ENCODE measurements around the gene KRTAP10-12. TPM values are rescaled to one million over a fixed set of nuclear protein-coding genes. Genes with fewer than 3 reads are reported as not detected.

The KRTAP10-12 gene
- polyA plus RNA-seq, 1 experiment: not detected

- no peak overlapping the region for H3K4me3 ChIP-seq (ENCODE audit: low read depth, low read length)
- no peaks in the 10 kb centered on the region; the same call in 1 of the 2 replicates for H3K9me3 ChIP-seq (ENCODE audit: control insufficient read depth, insufficient read depth, low read length)
- DNase-seq (ENCODE audit: low read depth, low spot score): no peak
- peaks cover 44% of the 10 kb centered on the region for H3K27me3 ChIP-seq (ENCODE audit: control insufficient read depth, insufficient read depth, low read length)
- H3K27ac ChIP-seq (ENCODE audit: low read depth, low read length): no peak overlapping the region
- no peak for TF ChIP-seq CTCF (IDR thresholded peaks at IDR 0.05; ENCODE audit: low read depth, low read length)
- CTCF ChIA-PET: no interaction called here
- POLR2A ChIA-PET: no interaction called here
Measured at GRCh38 chr21:44718571-44718970, 21.6 kb downstream of the KRTAP10-12 start.

- POLR2A ChIA-PET: no interaction called here
- no peak for TF ChIP-seq CTCF (IDR thresholded peaks at IDR 0.05; ENCODE audit: low read depth, low read length)
Measured at GRCh38 chr21:44720170-44720569, 23.2 kb downstream of the KRTAP10-12 start.

DNA sequence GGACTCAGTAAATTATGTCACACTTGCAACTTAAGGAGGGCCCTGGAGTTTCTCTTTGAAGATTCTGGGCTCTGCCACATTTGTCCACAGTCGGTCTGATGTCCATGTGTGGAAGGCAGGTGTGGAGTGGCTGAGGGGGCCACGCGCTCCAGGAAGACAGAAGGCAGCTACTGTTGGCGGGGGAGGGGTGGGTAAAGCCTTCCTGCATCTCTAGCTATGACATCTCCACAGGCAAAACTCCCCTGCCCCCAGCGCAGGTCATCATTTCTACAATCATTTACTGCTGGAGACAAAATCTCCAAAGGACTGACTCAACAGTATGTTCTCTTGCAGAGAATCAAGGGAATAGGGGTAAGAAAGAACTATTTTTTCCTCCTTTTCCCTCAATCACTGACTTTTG, 25.8 kb downstream of the KRTAP10-12 start:
- ChIA-PET CTCF (no interaction called here), POLR2A (no interaction called here)
- no peak overlapping the region for H3K27ac ChIP-seq (ENCODE audit: low read depth, low read length)
- H3K27me3 ChIP-seq (ENCODE audit: control insufficient read depth, insufficient read depth, low read length): peaks cover 49% of the 10 kb centered on the region
- no peaks in the 10 kb centered on the region; the same call in 1 of the 2 replicates for H3K9me3 ChIP-seq (ENCODE audit: control insufficient read depth, insufficient read depth, low read length)
- no peak for DNase-seq (ENCODE audit: low read depth, low spot score)
- no peak for TF ChIP-seq CTCF (IDR thresholded peaks at IDR 0.05; ENCODE audit: low read depth, low read length)
- no peak overlapping the region for H3K4me3 ChIP-seq (ENCODE audit: low read depth, low read length)

More at GRCh38 chr21:44720170-44720569, 23.2 kb downstream of the KRTAP10-12 start:
- CTCF ChIA-PET: no interaction called here
- Histone ChIP-seq H3K27ac (ENCODE audit: low read depth, low read length) (no peak overlapping the region), H3K27me3 (ENCODE audit: control insufficient read depth, insufficient read depth, low read length) (peaks cover 43% of the 10 kb centered on the region), H3K9me3 (ENCODE audit: control insufficient read depth, insufficient read depth, low read length) (no peaks in the 10 kb centered on the region; the same call in 1 of the 2 replicates), H3K4me3 (ENCODE audit: low read depth, low read length) (no peak overlapping the region)
- DNase-seq (ENCODE audit: low read depth, low spot score): no peak

DNA sequence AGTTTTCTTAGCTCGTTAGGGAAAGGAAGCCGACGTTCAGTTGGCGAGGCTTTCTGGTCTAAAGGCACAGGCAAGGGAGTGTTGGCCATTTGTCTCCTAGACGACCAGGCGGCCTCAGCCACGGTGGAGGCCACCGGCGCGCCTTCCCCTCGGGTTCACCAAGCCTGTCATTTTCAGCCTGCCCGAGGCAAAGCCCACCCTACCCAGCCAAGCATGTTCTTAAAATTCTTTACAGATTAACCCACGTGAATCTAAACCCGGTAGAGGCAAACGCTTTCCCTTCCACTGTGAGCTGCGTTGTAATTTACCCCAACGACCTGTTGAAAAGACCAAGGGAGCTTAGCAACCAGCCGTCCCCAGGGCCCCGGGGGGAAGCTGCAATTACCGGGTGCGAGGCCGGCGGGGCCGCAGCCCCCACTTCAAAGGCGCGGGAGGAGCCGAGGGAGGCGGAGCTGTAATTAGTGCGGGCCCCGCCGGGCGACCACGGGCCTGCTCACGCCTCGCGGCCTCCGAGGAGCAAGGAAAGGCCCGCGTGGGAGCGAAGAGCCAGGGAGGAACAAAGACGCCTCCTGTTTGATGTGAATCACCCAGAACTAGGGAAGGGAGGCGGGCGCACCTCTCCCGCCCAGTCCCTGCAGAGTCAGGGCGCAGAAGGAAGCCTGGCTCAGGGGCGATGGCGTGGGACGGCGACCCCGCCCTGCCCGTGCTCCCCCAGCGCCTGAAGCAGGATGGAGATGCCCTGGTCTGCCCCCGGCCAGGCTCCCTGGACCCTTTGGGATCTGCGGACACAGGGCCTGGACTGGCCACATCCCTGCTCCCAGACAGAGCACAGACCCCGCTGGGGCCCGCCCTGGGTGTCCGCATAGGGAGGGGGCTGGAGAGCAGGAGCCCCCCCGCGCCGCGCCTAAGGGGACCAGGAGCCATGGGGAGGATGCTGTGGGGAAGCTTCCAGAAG, 26.5 kb downstream of the KRTAP10-12 start:
- Histone ChIP-seq H3K27me3 (ENCODE audit: control insufficient read depth, insufficient read depth, low read length) (peaks cover 44% of the 10 kb centered on the region), H3K4me3 (ENCODE audit: low read depth, low read length) (no peak overlapping the region), H3K27ac (ENCODE audit: low read depth, low read length) (no peak overlapping the region), H3K9me3 (ENCODE audit: control insufficient read depth, insufficient read depth, low read length) (no peaks in the 10 kb centered on the region; the same call in 1 of the 2 replicates)
- ChIA-PET POLR2A (no interaction called here), CTCF (no interaction called here)
- no peak for TF ChIP-seq CTCF (IDR thresholded peaks at IDR 0.05; ENCODE audit: low read depth, low read length)
- DNase-seq (ENCODE audit: low read depth, low spot score): no peak

- Histone ChIP-seq H3K9me3 (ENCODE audit: control insufficient read depth, insufficient read depth, low read length) (no peaks in the 10 kb centered on the region; the same call in 1 of the 2 replicates), H3K27ac (ENCODE audit: low read depth, low read length) (no peak overlapping the region), H3K27me3 (ENCODE audit: control insufficient read depth, insufficient read depth, low read length) (peaks cover 39% of the 10 kb centered on the region), H3K4me3 (ENCODE audit: low read depth, low read length) (no peak overlapping the region)
- CTCF ChIA-PET: no interaction called here
- POLR2A ChIA-PET: no interaction called here
- TF ChIP-seq CTCF (IDR thresholded peaks at IDR 0.05; ENCODE audit: low read depth, low read length): no peak
- no peak for DNase-seq (ENCODE audit: low read depth, low spot score)
Measured at GRCh38 chr21:44724196-44724595, 27.2 kb downstream of the KRTAP10-12 start.

All from AG04450 (cell line).